Measurements from ENCODE around the gene FKBP2.

The FKBP2 gene

DNA sequence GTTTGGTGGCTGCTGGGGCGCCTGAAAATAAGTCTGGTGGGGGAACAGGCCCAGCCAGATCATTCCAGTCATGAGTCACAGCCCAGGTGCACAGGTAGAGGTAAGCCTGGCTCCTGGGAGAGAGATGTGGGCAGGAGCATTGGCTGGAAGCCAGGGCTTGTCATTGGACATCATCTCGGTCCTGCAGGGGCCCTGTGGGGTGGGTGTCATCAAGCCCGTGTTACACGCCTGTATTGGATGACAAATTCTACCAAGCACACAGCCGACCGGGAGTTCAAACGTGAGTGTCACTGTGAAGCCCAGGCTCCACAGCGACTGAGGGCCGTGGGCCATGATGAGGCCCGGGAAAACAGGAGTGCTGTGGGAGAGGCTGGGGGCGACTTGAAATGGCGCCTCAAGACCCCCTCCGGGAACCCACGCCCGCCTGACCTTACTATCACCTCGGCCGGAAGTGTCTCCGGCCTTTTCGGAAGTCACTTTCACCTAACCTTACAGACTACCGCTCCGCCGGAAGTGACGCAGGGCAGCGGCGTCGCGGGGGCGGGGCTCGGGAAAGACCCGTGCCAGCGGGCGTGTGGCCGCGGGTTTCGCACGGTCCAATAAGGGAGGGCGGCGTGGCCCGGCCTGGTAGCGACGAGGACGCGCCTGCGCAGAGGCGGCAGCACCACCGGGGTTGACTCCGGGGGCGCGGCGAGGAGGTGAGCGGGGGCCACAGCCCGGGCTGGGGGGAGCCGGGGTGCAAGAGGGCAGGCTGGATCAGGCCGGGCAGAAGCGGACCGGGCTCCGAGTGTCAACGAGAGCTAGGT, at the start of gene FKBP2:
Gene FKBP2, plus strand, starts transcription at position 661 of the 806 bp plus-strand sequence. CDS start 1,293 bp downstream, outside the sequence.
- peak; percentile 97 for DNase-seq

DNA sequence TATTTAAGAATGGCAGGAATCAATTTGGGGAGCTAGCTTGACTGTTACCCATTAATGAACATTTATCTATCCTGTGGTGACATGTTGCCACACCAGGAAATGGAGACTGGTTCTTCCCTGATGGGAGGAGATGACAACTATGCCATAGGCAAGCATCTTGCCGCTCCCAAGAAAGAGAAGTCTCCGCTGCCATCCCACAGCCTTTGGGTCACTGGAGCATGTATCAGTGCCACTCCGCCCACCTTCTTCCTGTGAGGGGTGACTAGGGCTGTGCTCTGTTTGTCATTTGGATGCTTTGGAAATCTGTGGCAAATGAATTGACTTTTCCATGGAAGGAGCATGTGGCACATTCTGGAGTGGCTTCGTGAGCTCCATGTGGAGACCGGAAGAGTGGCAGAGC, 48.5 kb upstream of the FKBP2 start:
- no peak for DNase-seq

- no peak for DNase-seq
Measured at GRCh38 chr11:64196626-64197025, 44.3 kb upstream of the FKBP2 start.

- DNase-seq: no peak
Measured at GRCh38 chr11:64198511-64198910, 42.4 kb upstream of the FKBP2 start.

GRCh38 chr11:64201543-64201942, 39.4 kb upstream of the FKBP2 start:
- no peak for DNase-seq

DNA sequence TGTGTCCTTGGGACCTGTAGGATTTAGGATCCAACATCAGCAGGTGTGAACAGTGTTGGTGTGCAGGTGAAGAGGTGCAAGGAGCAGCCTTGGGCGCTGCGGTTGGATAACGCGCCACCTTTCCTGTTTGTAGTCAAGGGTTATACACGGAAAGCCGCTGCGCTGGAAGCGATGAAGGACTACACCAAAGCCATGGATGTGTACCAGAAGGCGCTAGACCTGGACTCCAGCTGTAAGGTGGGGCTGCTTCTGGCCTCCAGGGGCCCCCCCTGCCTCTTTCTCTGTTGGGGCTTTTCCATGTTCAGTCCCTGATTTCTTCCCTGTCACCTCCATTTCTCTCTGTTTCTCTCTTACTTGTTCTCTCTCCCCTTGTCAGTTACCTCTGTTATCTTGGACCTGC, 37.9 kb upstream of the FKBP2 start:
- DNase-seq: no peak

DNA sequence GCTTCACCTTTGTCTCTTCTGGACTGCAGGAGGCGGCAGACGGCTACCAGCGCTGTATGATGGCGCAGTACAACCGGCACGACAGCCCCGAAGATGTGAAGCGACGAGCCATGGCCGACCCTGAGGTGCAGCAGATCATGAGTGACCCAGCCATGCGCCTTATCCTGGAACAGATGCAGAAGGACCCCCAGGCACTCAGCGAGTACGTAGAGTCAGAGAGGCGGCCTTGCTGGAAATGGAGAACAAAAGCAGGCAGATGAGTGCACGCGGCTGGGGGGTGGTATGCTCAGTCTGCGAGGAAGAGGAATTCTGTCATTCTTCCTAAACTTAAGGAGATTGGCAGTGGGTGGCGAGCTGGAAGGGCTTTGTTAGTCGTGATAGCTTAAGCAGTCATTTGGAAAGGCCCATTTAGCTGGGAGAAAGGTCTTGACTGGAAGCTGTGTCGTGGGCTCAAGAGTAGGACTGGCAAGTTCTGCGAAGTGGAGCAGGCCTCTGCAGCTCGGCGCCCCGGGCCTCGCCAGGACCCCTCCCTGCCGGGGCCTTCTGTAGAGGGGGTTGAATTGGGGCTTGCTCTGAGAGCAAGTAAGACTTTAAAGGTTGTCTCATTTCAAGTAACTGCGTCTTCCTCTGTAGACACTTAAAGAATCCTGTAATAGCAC, 37.3 kb upstream of the FKBP2 start:
- no peak for DNase-seq

GRCh38 chr11:64204080-64204440, 36.8 kb upstream of the FKBP2 start:
- no peak for DNase-seq

GRCh38 chr11:64204464-64204989, 36.4 kb upstream of the FKBP2 start:
- peak; percentile 93 for DNase-seq

GRCh38 chr11:64206457-64207255, 34.2 kb upstream of the FKBP2 start, which contains the start of gene FERMT3:
Gene FERMT3 (plus strand): TSS chr11:64206721. CDS start chr11:64207365, 644 bp downstream.
- DNase-seq: no peak

GRCh38 chr11:64207256-64208085, 33.4 kb upstream of the FKBP2 start:
- peak; percentile 72 for DNase-seq

- DNase-seq: no peak
Measured at GRCh38 chr11:64208086-64208795, 32.7 kb upstream of the FKBP2 start.

GRCh38 chr11:64208796-64209562, 31.9 kb upstream of the FKBP2 start:
- no peak for DNase-seq

DNA sequence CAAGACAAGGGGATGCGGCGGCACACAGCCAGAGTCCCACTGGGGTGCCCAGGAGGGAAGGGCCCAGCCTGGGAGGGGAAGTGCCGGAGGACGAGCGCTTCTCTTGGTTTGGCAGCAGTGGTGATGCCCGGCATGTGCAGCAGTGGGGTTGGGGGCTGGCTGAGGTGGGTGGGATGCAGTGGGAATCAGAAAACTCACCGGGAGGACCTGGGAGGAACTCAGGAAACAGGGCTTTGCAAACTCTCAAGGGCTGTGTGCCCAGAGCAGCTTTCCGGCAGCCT, 31.4 kb upstream of the FKBP2 start:
- DNase-seq: no peak

- no peak for DNase-seq
Measured at GRCh38 chr11:64210301-64211020, 30.4 kb upstream of the FKBP2 start.

- no peak for DNase-seq
Measured at GRCh38 chr11:64211181-64211872, 29.6 kb upstream of the FKBP2 start.

GRCh38 chr11:64216879-64217278, 24.0 kb upstream of the FKBP2 start:
- no peak for DNase-seq

DNA sequence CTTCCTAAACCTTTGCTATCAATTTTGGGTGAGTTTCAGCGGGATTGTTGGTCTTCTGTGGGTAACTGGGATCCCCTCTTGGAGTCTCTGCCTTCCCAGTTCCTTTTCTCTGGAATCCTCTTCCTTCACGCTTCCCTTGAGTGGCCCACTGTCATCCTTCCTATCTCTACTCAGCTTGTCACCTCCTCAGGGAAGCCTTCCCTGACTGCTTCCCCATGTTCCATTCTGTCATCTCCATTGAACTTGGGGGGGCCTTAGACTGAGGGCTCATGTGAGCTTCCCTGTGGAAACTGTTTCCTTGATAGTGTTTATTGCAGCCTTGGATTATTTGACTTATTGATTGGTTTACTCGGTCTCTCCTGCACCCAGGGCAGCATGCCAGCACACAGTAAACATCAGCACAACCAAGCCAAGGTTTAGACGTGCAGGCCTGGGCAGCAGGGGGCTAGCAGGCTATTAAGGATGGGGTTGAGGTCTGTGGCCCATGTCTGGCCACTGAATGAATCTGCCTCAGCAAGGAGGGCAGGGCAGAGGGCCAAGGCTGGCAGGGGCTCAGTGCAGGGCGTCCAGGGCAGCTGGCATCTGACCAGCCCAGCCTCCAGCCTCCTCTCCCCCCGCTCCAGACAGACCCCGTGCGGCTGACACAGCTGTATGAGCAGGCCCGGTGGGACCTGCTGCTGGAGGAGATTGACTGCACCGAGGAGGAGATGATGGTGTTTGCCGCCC, 22.1 kb upstream of the FKBP2 start:
- no peak for DNase-seq

DNA sequence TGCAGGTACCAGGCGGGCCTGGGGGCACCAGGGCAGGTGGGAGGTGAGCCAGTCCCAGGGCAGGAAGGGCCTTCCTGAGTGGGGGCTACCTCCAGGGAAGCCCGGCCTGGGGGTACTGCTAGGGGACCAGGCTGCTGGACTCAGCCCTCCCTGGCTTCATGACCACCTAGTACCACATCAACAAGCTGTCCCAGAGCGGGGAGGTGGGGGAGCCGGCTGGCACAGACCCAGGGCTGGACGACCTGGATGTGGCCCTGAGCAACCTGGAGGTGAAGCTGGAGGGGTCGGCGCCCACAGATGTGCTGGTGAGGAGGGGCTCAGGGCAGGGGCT, 21.6 kb upstream of the FKBP2 start:
- no peak for DNase-seq

Data from fibroblast of upper back skin (primary cell).